ENCODE results near the gene NUDCD3.

Gene NUDCD3

GRCh38 chr7:44470135-44470479 is 20.4 kb downstream of the NUDCD3 start:
- TF ChIP-seq PPARA (CRISPR knock-in tag; IDR thresholded peaks at IDR 0.05; ENCODE audit: borderline replicate concordance) (no peak), ZFP3 (CRISPR knock-in tag; IDR thresholded peaks at IDR 0.05) (no peak), BACH2 (CRISPR knock-in tag; IDR thresholded peaks at IDR 0.05; ENCODE audit: borderline replicate concordance) (no peak), PATZ1 (CRISPR knock-in tag; IDR thresholded peaks at IDR 0.05; ENCODE audit: borderline replicate concordance) (no peak), CSRNP3 (CRISPR knock-in tag; IDR thresholded peaks at IDR 0.05) (no peak), ISL1 (CRISPR knock-in tag; IDR thresholded peaks at IDR 0.05) (no peak), TCF4 (CRISPR knock-in tag; IDR thresholded peaks at IDR 0.05; ENCODE audit: borderline replicate concordance) (no peak), OSR1 (CRISPR knock-in tag; IDR thresholded peaks at IDR 0.05) (no peak), ZNF565 (CRISPR knock-in tag; conservative IDR thresholded peaks at IDR 0.05; ENCODE audit: low read depth) (no peak)
- ATAC-seq = peak; percentile 20; the same call in 1 of the 3 replicates

- no peak for TF ChIP-seq CSRNP3 (CRISPR knock-in tag; IDR thresholded peaks at IDR 0.05)
- no peak for TF ChIP-seq ESRRG (CRISPR knock-in tag; IDR thresholded peaks at IDR 0.05)
- no peak for ATAC-seq
These were observed 20.9 kb downstream of the NUDCD3 start for GRCh38 chr7:44469461-44470134.

- no peak for TF ChIP-seq ZNF70 (CRISPR knock-in tag; IDR thresholded peaks at IDR 0.05)
- TF ChIP-seq TCF4 (CRISPR knock-in tag; IDR thresholded peaks at IDR 0.05; ENCODE audit: borderline replicate concordance) = no peak
- no peak for TF ChIP-seq PPARA (CRISPR knock-in tag; IDR thresholded peaks at IDR 0.05; ENCODE audit: borderline replicate concordance)
- TF ChIP-seq CSRNP3 (CRISPR knock-in tag; IDR thresholded peaks at IDR 0.05) = no peak
- no peak for TF ChIP-seq GLIS3 (CRISPR knock-in tag; IDR thresholded peaks at IDR 0.05)
- TF ChIP-seq RARB (CRISPR knock-in tag; IDR thresholded peaks at IDR 0.05) = no peak
- no peak for TF ChIP-seq TSHZ2 (CRISPR knock-in tag; IDR thresholded peaks at IDR 0.05)
- no peak for TF ChIP-seq ZFP3 (CRISPR knock-in tag; IDR thresholded peaks at IDR 0.05)
- TF ChIP-seq TOX (CRISPR knock-in tag; IDR thresholded peaks at IDR 0.05; ENCODE audit: borderline replicate concordance) = no peak
- TF ChIP-seq CSDC2 (CRISPR knock-in tag; IDR thresholded peaks at IDR 0.05) = no peak
- ATAC-seq = no peak
These were observed 23.3 kb downstream of the NUDCD3 start for GRCh38 chr7:44467217-44467548.

GRCh38 chr7:44466300-44467216 is 23.9 kb downstream of the NUDCD3 start:
- TF ChIP-seq CSDC2 (CRISPR knock-in tag; IDR thresholded peaks at IDR 0.05) = no peak
- TF ChIP-seq ZNF8 (CRISPR knock-in tag; IDR thresholded peaks at IDR 0.05) = no peak
- TF ChIP-seq PATZ1 (CRISPR knock-in tag; IDR thresholded peaks at IDR 0.05; ENCODE audit: borderline replicate concordance) = no peak

More at GRCh38 chr7:44466300-44467216, 23.9 kb downstream of the NUDCD3 start:
- no peak for ATAC-seq

Data from SK-N-SH treated with all-trans-retinoic acid at 6 μM for 48 hours (cell line).